ENCODE results near the gene BMP2K. TPM values are rescaled to one million over a fixed set of nuclear protein-coding genes. Genes with fewer than 3 reads are reported as not detected.

Gene BMP2K
- total and polyA plus RNA-seq, 4 donors, result 4.4 to 138 (median 19.3) TPM

GRCh38 chr4:78749972-78750727, 26.0 kb upstream of the BMP2K start:
- H3K36me3 ChIP-seq (ENCODE audit: control insufficient read depth in 4 of 4, insufficient read depth in 3 of 4, low read depth in 1 of 4, low read length in 3 of 4), result no peaks in the 10 kb centered on the region

DNA sequence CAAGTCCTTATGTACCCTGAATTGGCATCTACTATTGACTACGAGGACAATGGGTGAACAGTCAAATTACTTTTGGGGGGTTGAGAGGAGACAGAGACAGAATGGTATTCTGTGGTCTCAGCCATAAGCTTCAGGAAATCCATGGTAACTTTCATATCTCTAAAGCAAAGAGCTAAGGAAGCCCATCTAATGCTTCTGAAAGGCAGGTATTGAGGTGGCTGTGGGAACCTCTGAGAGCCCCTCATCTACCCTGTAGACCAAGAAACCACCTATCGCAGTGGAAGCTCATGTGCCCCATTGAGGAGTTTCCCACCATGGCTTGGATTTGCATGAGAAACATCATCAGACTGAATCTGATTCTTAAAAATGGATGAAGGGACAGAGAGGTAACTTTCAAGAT, 23.1 kb upstream of the BMP2K start:
- Histone ChIP-seq H3K4me1 (ENCODE audit: control insufficient read depth in 4 of 4, insufficient read depth in 4 of 4, low read length in 3 of 4) (peaks cover 0 to 9% (median 2%) of the 10 kb centered on the region in 4 donors), H3K4me3 (ENCODE audit: low read depth in 1 of 3, low read length in 3 of 3) (no peak overlapping the region), H3K9ac (ENCODE audit: low read depth in 1 of 2, low read length in 2 of 2) (no peak overlapping the region), H3K36me3 (ENCODE audit: control insufficient read depth in 4 of 4, insufficient read depth in 3 of 4, low read depth in 1 of 4, low read length in 3 of 4) (no peaks in the 10 kb centered on the region), H3K9me3 (ENCODE audit: control insufficient read depth in 4 of 4, low read length in 3 of 4) (no peaks in the 10 kb centered on the region), H3K27ac (ENCODE audit: low read depth in 1 of 2, low read length in 2 of 2) (no peak overlapping the region), H3K27me3 (ENCODE audit: control insufficient read depth in 4 of 4, insufficient read depth in 4 of 4, low read length in 3 of 4) (no peaks in the 10 kb centered on the region)
- TF ChIP-seq, protein P1, sequence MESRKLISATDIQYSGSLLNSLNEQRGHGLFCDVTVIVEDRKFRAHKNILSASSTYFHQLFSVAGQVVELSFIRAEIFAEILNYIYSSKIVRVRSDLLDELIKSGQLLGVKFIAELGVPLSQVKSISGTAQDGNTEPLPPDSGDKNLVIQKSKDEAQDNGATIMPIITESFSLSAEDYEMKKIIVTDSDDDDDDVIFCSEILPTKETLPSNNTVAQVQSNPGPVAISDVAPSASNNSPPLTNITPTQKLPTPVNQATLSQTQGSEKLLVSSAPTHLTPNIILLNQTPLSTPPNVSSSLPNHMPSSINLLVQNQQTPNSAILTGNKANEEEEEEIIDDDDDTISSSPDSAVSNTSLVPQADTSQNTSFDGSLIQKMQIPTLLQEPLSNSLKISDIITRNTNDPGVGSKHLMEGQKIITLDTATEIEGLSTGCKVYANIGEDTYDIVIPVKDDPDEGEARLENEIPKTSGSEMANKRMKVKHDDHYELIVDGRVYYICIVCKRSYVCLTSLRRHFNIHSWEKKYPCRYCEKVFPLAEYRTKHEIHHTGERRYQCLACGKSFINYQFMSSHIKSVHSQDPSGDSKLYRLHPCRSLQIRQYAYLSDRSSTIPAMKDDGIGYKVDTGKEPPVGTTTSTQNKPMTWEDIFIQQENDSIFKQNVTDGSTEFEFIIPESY (IDR thresholded peaks at IDR 0.05), result no peak
- TF ChIP-seq, protein P2, sequence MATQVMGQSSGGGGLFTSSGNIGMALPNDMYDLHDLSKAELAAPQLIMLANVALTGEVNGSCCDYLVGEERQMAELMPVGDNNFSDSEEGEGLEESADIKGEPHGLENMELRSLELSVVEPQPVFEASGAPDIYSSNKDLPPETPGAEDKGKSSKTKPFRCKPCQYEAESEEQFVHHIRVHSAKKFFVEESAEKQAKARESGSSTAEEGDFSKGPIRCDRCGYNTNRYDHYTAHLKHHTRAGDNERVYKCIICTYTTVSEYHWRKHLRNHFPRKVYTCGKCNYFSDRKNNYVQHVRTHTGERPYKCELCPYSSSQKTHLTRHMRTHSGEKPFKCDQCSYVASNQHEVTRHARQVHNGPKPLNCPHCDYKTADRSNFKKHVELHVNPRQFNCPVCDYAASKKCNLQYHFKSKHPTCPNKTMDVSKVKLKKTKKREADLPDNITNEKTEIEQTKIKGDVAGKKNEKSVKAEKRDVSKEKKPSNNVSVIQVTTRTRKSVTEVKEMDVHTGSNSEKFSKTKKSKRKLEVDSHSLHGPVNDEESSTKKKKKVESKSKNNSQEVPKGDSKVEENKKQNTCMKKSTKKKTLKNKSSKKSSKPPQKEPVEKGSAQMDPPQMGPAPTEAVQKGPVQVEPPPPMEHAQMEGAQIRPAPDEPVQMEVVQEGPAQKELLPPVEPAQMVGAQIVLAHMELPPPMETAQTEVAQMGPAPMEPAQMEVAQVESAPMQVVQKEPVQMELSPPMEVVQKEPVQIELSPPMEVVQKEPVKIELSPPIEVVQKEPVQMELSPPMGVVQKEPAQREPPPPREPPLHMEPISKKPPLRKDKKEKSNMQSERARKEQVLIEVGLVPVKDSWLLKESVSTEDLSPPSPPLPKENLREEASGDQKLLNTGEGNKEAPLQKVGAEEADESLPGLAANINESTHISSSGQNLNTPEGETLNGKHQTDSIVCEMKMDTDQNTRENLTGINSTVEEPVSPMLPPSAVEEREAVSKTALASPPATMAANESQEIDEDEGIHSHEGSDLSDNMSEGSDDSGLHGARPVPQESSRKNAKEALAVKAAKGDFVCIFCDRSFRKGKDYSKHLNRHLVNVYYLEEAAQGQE (IDR thresholded peaks at IDR 0.05), result no peak
- TF ChIP-seq FOXA1 (IDR thresholded peaks at IDR 0.05), result no peak
- TF ChIP-seq RXRA (IDR thresholded peaks at IDR 0.05), result no peak
- TF ChIP-seq JUND (IDR thresholded peaks at IDR 0.05), result no peak
- no peak for TF ChIP-seq NR2F2 (IDR thresholded peaks at IDR 0.05)
- TF ChIP-seq, protein P3, sequence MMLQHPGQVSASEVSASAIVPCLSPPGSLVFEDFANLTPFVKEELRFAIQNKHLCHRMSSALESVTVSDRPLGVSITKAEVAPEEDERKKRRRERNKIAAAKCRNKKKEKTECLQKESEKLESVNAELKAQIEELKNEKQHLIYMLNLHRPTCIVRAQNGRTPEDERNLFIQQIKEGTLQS (IDR thresholded peaks at IDR 0.05), result no peak
- no peak for TF ChIP-seq HNF4A (conservative IDR thresholded peaks at IDR 0.05)
- no peak for TF ChIP-seq HNF4G (IDR thresholded peaks at IDR 0.05)
- TF ChIP-seq SP1 (IDR thresholded peaks at IDR 0.05), result no peak
- no peak for TF ChIP-seq GABPA (IDR thresholded peaks at IDR 0.05 in 1 of 2, conservative IDR thresholded peaks at IDR 0.05 in 1 of 2)
- TF ChIP-seq, protein P4, sequence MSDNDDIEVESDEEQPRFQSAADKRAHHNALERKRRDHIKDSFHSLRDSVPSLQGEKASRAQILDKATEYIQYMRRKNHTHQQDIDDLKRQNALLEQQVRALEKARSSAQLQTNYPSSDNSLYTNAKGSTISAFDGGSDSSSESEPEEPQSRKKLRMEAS (IDR thresholded peaks at IDR 0.05), result no peak
- no peak for TF ChIP-seq EGR1 (IDR thresholded peaks at IDR 0.05; ENCODE audit: low read depth in 2 of 2)
- no peak for TF ChIP-seq RAD21 (IDR thresholded peaks at IDR 0.05)
- no peak for TF ChIP-seq TAF1 (conservative IDR thresholded peaks at IDR 0.05)
- no peak for TF ChIP-seq YY1 (IDR thresholded peaks at IDR 0.05)
- TF ChIP-seq FOXA2 (IDR thresholded peaks at IDR 0.05), result no peak
- TF ChIP-seq, protein P5, sequence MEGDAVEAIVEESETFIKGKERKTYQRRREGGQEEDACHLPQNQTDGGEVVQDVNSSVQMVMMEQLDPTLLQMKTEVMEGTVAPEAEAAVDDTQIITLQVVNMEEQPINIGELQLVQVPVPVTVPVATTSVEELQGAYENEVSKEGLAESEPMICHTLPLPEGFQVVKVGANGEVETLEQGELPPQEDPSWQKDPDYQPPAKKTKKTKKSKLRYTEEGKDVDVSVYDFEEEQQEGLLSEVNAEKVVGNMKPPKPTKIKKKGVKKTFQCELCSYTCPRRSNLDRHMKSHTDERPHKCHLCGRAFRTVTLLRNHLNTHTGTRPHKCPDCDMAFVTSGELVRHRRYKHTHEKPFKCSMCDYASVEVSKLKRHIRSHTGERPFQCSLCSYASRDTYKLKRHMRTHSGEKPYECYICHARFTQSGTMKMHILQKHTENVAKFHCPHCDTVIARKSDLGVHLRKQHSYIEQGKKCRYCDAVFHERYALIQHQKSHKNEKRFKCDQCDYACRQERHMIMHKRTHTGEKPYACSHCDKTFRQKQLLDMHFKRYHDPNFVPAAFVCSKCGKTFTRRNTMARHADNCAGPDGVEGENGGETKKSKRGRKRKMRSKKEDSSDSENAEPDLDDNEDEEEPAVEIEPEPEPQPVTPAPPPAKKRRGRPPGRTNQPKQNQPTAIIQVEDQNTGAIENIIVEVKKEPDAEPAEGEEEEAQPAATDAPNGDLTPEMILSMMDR (IDR thresholded peaks at IDR 0.05; ENCODE audit: low read depth, low read length, missing input control), result no peak
- DNase-seq (ENCODE audit: low spot score), result no peak
- 96% methylated on average over 2 of the region's 2 CpGs for WGBS

More at GRCh38 chr4:78749972-78750727, 26.0 kb upstream of the BMP2K start:
- peaks cover 0 to 9% (median 2%) of the 10 kb centered on the region in 4 donors for H3K4me1 ChIP-seq (ENCODE audit: control insufficient read depth in 4 of 4, insufficient read depth in 4 of 4, low read length in 3 of 4)
- TF ChIP-seq, protein P5 (IDR thresholded peaks at IDR 0.05; ENCODE audit: low read depth, low read length, missing input control), result no peak
- no peak for TF ChIP-seq RXRA (IDR thresholded peaks at IDR 0.05)
- TF ChIP-seq, protein P4 (IDR thresholded peaks at IDR 0.05), result no peak
- TF ChIP-seq RAD21 (IDR thresholded peaks at IDR 0.05), result no peak
- TF ChIP-seq HNF4G (IDR thresholded peaks at IDR 0.05), result no peak
- TF ChIP-seq TAF1 (conservative IDR thresholded peaks at IDR 0.05), result no peak
- TF ChIP-seq SP1 (IDR thresholded peaks at IDR 0.05), result no peak
- TF ChIP-seq GABPA (IDR thresholded peaks at IDR 0.05 in 1 of 2, conservative IDR thresholded peaks at IDR 0.05 in 1 of 2), result no peak
- TF ChIP-seq YY1 (IDR thresholded peaks at IDR 0.05), result no peak
- H3K9me3 ChIP-seq (ENCODE audit: control insufficient read depth in 4 of 4, low read length in 3 of 4), result no peaks in the 10 kb centered on the region
- no peak overlapping the region for H3K27ac ChIP-seq (ENCODE audit: low read depth in 1 of 2, low read length in 2 of 2)
- H3K27me3 ChIP-seq (ENCODE audit: control insufficient read depth in 4 of 4, insufficient read depth in 4 of 4, low read length in 3 of 4), result no peaks in the 10 kb centered on the region
- H3K4me3 ChIP-seq (ENCODE audit: low read depth in 1 of 3, low read length in 3 of 3), result no peak overlapping the region
- no peak overlapping the region for H3K9ac ChIP-seq (ENCODE audit: low read depth in 1 of 2, low read length in 2 of 2)
- DNase-seq (ENCODE audit: low spot score), result no peak
- 68% methylated on average over 2 of the region's 2 CpGs for WGBS
